Kidney (tissue), 14 donors: ENCODE measurements around the gene ADAMTS9. TPM values are rescaled to one million over a fixed set of nuclear protein-coding genes. Genes with fewer than 3 reads are reported as not detected.

Source experiments
- DNase-seq, 5 donors: peaks; one replicate each; pipeline ENCODE4 v3.0.0-alpha.2; 2013 to 2020
- FAIRE-seq: peaks from 2 replicates; lab custom pipeline; 2012; peaks lifted over from hg19 to GRCh38; lab: Jason Lieb, UNC
- H3K27ac ChIP-seq, 2 donors: one replicate each; pipeline ENCODE4 v1.7.0; 2013; ENCODE audit warnings: low read depth in 2 of 2, low read length in 2 of 2, inconsistent platforms in 1 of 2
- H3K27me3 ChIP-seq: one replicate; pipeline ENCODE4 v1.7.1; 2013; ENCODE audit warnings: low read length, inconsistent platforms; ENCODE audit not compliant: control insufficient read depth, insufficient read depth
- H3K36me3 ChIP-seq, 3 donors: one replicate each; pipeline versions ENCODE4 v1.7.0 to v1.7.1; 2013; ENCODE audit warnings: low read length in 3 of 3, control low read depth in 1 of 3, inconsistent platforms in 1 of 3; ENCODE audit not compliant: insufficient read depth in 3 of 3, control insufficient read depth in 2 of 3
- H3K4me1 ChIP-seq, 3 donors: one replicate each; pipeline versions ENCODE4 v1.7.0 to v1.7.1; 2013; ENCODE audit warnings: low read length in 3 of 3, inconsistent platforms in 1 of 3, low read depth in 1 of 3; ENCODE audit not compliant: control insufficient read depth in 2 of 3, insufficient read depth in 2 of 3
- H3K4me3 ChIP-seq, 3 donors: one replicate each; pipeline versions ENCODE4 v1.7.0 to v1.8.1; 2013; ENCODE audit warnings: low read length in 3 of 3, control low read depth in 1 of 3, inconsistent platforms in 1 of 3
- H3K9ac ChIP-seq, 3 donors: one replicate each; pipeline versions ENCODE4 v1.7.0 to v1.7.1; 2013; ENCODE audit warnings: low read length in 3 of 3, control low read depth in 1 of 3, inconsistent platforms in 1 of 3
- H3K9me3 ChIP-seq, 3 donors: one replicate each; pipeline versions ENCODE4 v1.7.0 to v1.7.1; 2013; ENCODE audit warnings: low read length in 3 of 3, control low read depth in 1 of 3, inconsistent platforms in 1 of 3; ENCODE audit not compliant: control insufficient read depth in 2 of 3, insufficient read depth in 1 of 3
- intact Hi-C: fragments of 100-400 bp; cut with DNase I; formaldehyde crosslinking; loops from one replicate; pipeline ENCODE4 v1.11.1; 2022
- polyA plus RNA-seq: library from polyadenylated mRNA; stranded (reverse); fragments of 350-450 nt; fragmentation: Illumina TruSeq; extraction: RNeasy Lipid Tissue Mini Kit (QIAGEN cat#74804); gene quantifications from one replicate; pipeline ENCODE4 v1.2.3, GENCODE V29; 2014; ENCODE audit warnings: low read depth, low replicate concordance; ENCODE audit not compliant: insufficient read depth
- total RNA-seq: library from RNA; stranded (reverse); fragmentation: NEBNext Ultra II Directional; extraction: Animal tissue kit (Norgen Biotek cat#: 25700); gene quantifications from one replicate; pipeline ENCODE4 v1.2.1, GENCODE V29; 2021
- TF ChIP-seq, protein P1 (sequence below): IDR thresholded peaks from 3 replicates; pipeline ENCODE4 v1.5.1; 2012; ENCODE audit warnings: mild to moderate bottlenecking, moderate library complexity, borderline replicate concordance; ENCODE audit not compliant: insufficient read depth; ENCODE audit errors: extremely low read depth
- donor health status: control.
- donor health status: control.
- donor health status: control.
- donor health status: control.
- donor health status: control.
- donor health status: DM: yes; HTN: yes; CAD: no.
- donor health status: Normal renal cell carcinoma (clear cell type).

The ADAMTS9 gene
- total and polyA plus RNA-seq, 2 donors from 2014 or later = 25.0 to 117 TPM

DNA sequence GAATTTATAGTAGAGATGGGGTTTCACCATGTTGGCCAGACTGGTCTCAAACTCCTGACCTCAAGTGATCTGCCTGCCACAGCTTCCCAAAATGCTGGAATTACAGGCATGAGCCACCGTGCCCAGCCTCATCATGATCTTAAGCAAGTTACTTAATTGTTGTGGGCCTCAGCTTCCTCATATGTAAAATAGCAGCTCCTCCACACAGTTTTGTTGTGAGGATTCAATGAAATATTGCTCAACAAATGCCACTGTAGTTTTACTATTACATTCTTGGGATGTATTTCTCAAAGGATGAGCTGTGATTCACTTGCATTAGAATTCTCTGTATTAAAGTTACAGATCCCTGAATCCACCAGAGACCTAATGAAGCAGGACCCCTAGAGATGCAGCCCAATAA lies 168.8 kb downstream of the ADAMTS9 start:
- no peaks in the 10 kb centered on the region for H3K9me3 ChIP-seq
- FAIRE-seq (no peak), DNase-seq (no peak)
- H3K27ac ChIP-seq = no peak overlapping the region
- TF ChIP-seq, protein P1, sequence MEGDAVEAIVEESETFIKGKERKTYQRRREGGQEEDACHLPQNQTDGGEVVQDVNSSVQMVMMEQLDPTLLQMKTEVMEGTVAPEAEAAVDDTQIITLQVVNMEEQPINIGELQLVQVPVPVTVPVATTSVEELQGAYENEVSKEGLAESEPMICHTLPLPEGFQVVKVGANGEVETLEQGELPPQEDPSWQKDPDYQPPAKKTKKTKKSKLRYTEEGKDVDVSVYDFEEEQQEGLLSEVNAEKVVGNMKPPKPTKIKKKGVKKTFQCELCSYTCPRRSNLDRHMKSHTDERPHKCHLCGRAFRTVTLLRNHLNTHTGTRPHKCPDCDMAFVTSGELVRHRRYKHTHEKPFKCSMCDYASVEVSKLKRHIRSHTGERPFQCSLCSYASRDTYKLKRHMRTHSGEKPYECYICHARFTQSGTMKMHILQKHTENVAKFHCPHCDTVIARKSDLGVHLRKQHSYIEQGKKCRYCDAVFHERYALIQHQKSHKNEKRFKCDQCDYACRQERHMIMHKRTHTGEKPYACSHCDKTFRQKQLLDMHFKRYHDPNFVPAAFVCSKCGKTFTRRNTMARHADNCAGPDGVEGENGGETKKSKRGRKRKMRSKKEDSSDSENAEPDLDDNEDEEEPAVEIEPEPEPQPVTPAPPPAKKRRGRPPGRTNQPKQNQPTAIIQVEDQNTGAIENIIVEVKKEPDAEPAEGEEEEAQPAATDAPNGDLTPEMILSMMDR = no peak
- H3K4me3 ChIP-seq = no peak overlapping the region
- no peaks in the 10 kb centered on the region for H3K27me3 ChIP-seq
- no peaks in the 10 kb centered on the region for H3K4me1 ChIP-seq
- peaks cover 11 to 29% (median 14%) of the 10 kb centered on the region in 3 donors for H3K36me3 ChIP-seq
- intact Hi-C loops = no loop called here
- H3K9ac ChIP-seq = no peak overlapping the region

- Histone ChIP-seq H3K27me3 (no peaks in the 10 kb centered on the region), H3K27ac (no peak overlapping the region), H3K4me3 (no peak overlapping the region), H3K4me1 (no peaks in the 10 kb centered on the region), H3K36me3 (peaks cover 11 to 28% (median 11%) of the 10 kb centered on the region in 3 donors), H3K9me3 (no peaks in the 10 kb centered on the region), H3K9ac (no peak overlapping the region)
- TF ChIP-seq, protein P1 = no peak
- FAIRE-seq (no peak), DNase-seq (no peak)
- intact Hi-C loops = no loop called here
These were observed 169.3 kb downstream of the ADAMTS9 start for GRCh38 chr3:64518496-64518895.

GRCh38 chr3:64514889-64515288 lies 172.9 kb downstream of the ADAMTS9 start:
- Histone ChIP-seq H3K9me3 (no peaks in the 10 kb centered on the region), H3K4me3 (no peak overlapping the region), H3K4me1 (no peaks in the 10 kb centered on the region), H3K9ac (no peak overlapping the region), H3K27ac (no peak overlapping the region), H3K36me3 (peaks cover 5 to 22% (median 6%) of the 10 kb centered on the region in 3 donors), H3K27me3 (no peaks in the 10 kb centered on the region)
- DNase-seq (no peak), FAIRE-seq (no peak)
- TF ChIP-seq, protein P1 = no peak
- intact Hi-C loops = no loop called here

GRCh38 chr3:64509206-64509605 lies 178.6 kb downstream of the ADAMTS9 start:
- Histone ChIP-seq H3K9ac (no peak overlapping the region), H3K4me3 (no peak overlapping the region), H3K4me1 (no peaks in the 10 kb centered on the region), H3K36me3 (no peaks in the 10 kb centered on the region), H3K27ac (no peak overlapping the region), H3K27me3 (no peaks in the 10 kb centered on the region), H3K9me3 (no peaks in the 10 kb centered on the region)
- DNase-seq = no peak
- intact Hi-C loops = no loop called here
- no peak for FAIRE-seq
- TF ChIP-seq, protein P1 = no peak
